GM21717 (cell line): ENCODE measurements around the gene DEFB112.

Experiments
- ATAC-seq: cut with Tn5 transposase; IDR thresholded peaks from one replicate; pipeline ENCODE4 v1.9.1; 2021; ENCODE audit warnings: mild to moderate bottlenecking, moderate library complexity; ENCODE audit not compliant: unreplicated experiment

DEFB112 gene

DNA sequence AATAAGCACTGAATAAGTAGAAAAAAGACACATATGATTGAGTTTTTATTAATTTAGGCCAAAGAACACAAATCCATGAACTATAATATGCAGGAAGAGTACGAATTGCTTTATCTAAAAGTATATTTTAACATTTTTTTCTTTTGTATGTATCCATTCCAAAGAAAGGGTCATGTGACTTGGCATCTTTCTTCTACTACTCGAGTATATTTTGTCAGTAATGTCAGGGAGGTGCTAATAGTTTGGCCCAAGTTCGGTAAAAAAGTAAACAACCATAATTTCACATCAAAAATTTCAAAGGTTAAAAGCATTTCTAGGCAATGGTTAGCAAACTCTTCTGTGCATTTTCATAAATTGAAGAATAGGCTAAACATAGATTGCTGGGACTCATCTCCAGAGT is 46.6 kb downstream of the DEFB112 start:
- no peak for ATAC-seq

DNA sequence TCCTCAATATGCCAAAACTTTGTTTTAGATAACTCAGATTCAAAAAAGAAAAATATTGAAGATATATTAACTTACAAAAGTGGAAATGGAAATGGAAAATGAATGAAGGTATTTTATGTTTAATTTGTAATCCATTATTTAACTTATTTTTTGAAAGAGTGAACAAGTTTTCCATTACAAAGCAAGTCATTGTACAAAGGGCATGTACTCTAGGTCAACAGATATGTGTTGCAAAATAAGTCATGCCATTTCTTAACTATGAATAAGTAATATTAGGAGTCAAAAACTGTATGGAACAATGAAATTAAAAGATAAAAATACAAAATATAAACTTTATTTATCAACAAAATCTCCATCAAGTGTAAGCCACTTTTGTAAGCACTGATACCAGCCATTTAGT is 54.5 kb downstream of the DEFB112 start:
- ATAC-seq: no peak
